K562 (cell line): ENCODE results near the gene KPNA3. TPM values are rescaled to one million over a fixed set of nuclear protein-coding genes. Genes with fewer than 3 reads are reported as not detected.
A peak's percentile ranks its signal among the peaks of the same experiment; 100 is the strongest.

Experiments
- ATAC-seq: fragments of 200-7000 bp; cut with Tn5 transposase; 3 replicates; pipeline ENCODE4 v1.9.1; 2020; ENCODE audit warnings: moderate library complexity
- BruUV-seq: library from RNA; stranded (reverse); fragments of 400-500 nt; replicated peaks from 2 replicates; lab custom pipeline; 2021; lab: Mats Ljungman, UMichigan
- CTCF ChIA-PET: fragments of 300-600 bp; formaldehyde crosslinking; extraction: SDS; loops from one replicate; lab custom pipeline; 2021; ENCODE audit warnings: low intra/inter-chr PET ratio; lab: Yijun Ruan, JAX
- POLR2A ChIA-PET: fragments of 300-600, 350-650 bp; sonication (Branson Sonifier 250); formaldehyde crosslinking; extraction: SDS; loops from one replicate; lab custom pipeline; 2021; ENCODE audit warnings: antibody characterized with exemption, inconsistent platforms; lab: Yijun Ruan, JAX
- DNase-seq, 4 experiments: peaks; one replicate each; pipeline versions ENCODE4 v3.0.0 to v3.0.0-alpha.2; 2011 to 2018; ENCODE audit warnings: low spot score in 3 of 4, mixed read lengths in 3 of 4; ENCODE audit errors: extremely low read depth in 1 of 4
- FAIRE-seq: peaks from 2 replicates; lab custom pipeline; 2011; peaks lifted over from hg19 to GRCh38; lab: Jason Lieb, UNC
- H2AFZ ChIP-seq: 2 replicates; pipeline ENCODE4 v1.6.0; 2011; ENCODE audit warnings: low read depth, low read length, control low read depth, inconsistent platforms
- H3K27ac ChIP-seq: fragments of 200-600 bp; 3 replicates; pipeline ENCODE4 v1.8.0; 2011; ENCODE audit warnings: low read depth, mild to moderate bottlenecking, control low read depth, inconsistent platforms, low read length, moderate library complexity, mixed read lengths; ENCODE audit errors: extremely low read depth
- H3K27me3 ChIP-seq, 2 experiments: fragments of 300-600 bp in 1 of 2; 2 replicates in 1 of 2; 3 replicates in 1 of 2; pipeline versions ENCODE4 v1.6.0 to v1.8.0; 2011; ENCODE audit warnings: inconsistent platforms in 2 of 2, low read length in 2 of 2, mild to moderate bottlenecking in 1 of 2, mixed read lengths in 1 of 2, moderate library complexity in 1 of 2; ENCODE audit not compliant: control insufficient read depth in 2 of 2, insufficient read depth in 2 of 2
- H3K36me3 ChIP-seq: fragments of 300-600 bp; 3 replicates; pipeline ENCODE4 v1.8.0; 2011; ENCODE audit warnings: mild to moderate bottlenecking, low read length, inconsistent platforms; ENCODE audit not compliant: control insufficient read depth, insufficient read depth
- H3K4me1 ChIP-seq, 2 experiments: fragments of 200-600 bp in 1 of 2; replicated peaks in 1 of 2; 2 replicates in 1 of 2; 3 replicates in 1 of 2; pipeline versions ENCODE4 v1.5.1 to v1.8.0; 2011; ENCODE audit warnings: inconsistent platforms in 2 of 2, low read length in 2 of 2, mild to moderate bottlenecking in 1 of 2, mixed read lengths in 1 of 2, moderate library complexity in 1 of 2; ENCODE audit not compliant: control insufficient read depth in 2 of 2, insufficient read depth in 2 of 2
- H3K4me2 ChIP-seq: 2 replicates; pipeline ENCODE4 v1.6.1; 2011; ENCODE audit warnings: low read length, control low read depth, inconsistent platforms, mixed read lengths; ENCODE audit not compliant: insufficient read depth
- H3K4me3 ChIP-seq: fragments of 200-600 bp; sonication (generic), shearing (Covaris generic); 2 replicates; pipeline ENCODE4 v1.5.1; 2016; ENCODE audit warnings: control low read depth, inconsistent platforms
- H3K79me2 ChIP-seq: fragments of 200-600 bp; 3 replicates; pipeline ENCODE4 v1.8.0; 2011; ENCODE audit warnings: low read length, inconsistent platforms; ENCODE audit not compliant: control insufficient read depth, insufficient read depth
- H3K9ac ChIP-seq, 2 experiments: 2 replicates each; pipeline versions ENCODE4 v1.6.0 to v1.6.1; 2011; ENCODE audit warnings: low read depth in 2 of 2, low read length in 2 of 2, control low read depth in 1 of 2, inconsistent platforms in 1 of 2, mild to moderate bottlenecking in 1 of 2, mixed read lengths in 1 of 2; ENCODE audit not compliant: insufficient read depth in 1 of 2
- H3K9me1 ChIP-seq: one replicate; pipeline ENCODE4 v1.6.0; 2011; ENCODE audit warnings: inconsistent platforms, mild to moderate bottlenecking, low read length, moderate library complexity; ENCODE audit not compliant: control insufficient read depth, insufficient read depth
- H3K9me3 ChIP-seq: replicated peaks from 2 replicates; pipeline ENCODE4 v1.5.1; 2011; ENCODE audit warnings: low read depth, low read length, inconsistent platforms; ENCODE audit not compliant: control insufficient read depth, insufficient read depth
- H4K20me1 ChIP-seq: replicated peaks from 2 replicates; pipeline ENCODE4 v1.6.1; 2011; ENCODE audit warnings: low read length, inconsistent platforms, mixed read lengths; ENCODE audit not compliant: control insufficient read depth, insufficient read depth
- CHD2 ChIP-seq: IDR thresholded peaks from 2 replicates; pipeline ENCODE4 v1.6.1; 2011; ENCODE audit warnings: low read depth, low read length
- HDGF ChIP-seq: fragments of 450-650 bp; IDR thresholded peaks from 2 replicates; pipeline ENCODE4 v1.6.1; 2016
- NFXL1 ChIP-seq: fragments of 450-650 bp; formaldehyde crosslinking; IDR thresholded peaks from 2 replicates; pipeline ENCODE4 v1.4.0; 2021; ENCODE audit warnings: mild to moderate bottlenecking
- PKNOX1 ChIP-seq: fragments of 450-650 bp; IDR thresholded peaks from 2 replicates; pipeline ENCODE4 v1.6.1; 2016
- TCF3 ChIP-seq: sonication (generic); formaldehyde crosslinking; IDR thresholded peaks from 2 replicates; pipeline ENCODE4 v1.4.0; 2020; ENCODE audit warnings: mild to moderate bottlenecking, missing genetic modification reagents
- THAP7 ChIP-seq: fragments of 250-450 bp; sonication (Bioruptor Pico); IDR thresholded peaks from 2 replicates; pipeline ENCODE4 v1.5.0; 2021
- ZNF324 ChIP-seq: fragments of 250-450 bp; sonication (Bioruptor Pico); IDR thresholded peaks from 2 replicates; pipeline ENCODE4 v1.4.0; 2020; ENCODE audit warnings: mild to moderate bottlenecking
- ZNF395 ChIP-seq: fragments of 200-800 bp; sonication (Bioruptor generic); IDR thresholded peaks from 2 replicates; pipeline ENCODE4 v1.6.1; 2017; ENCODE audit warnings: missing genetic modification characterization, missing compliant biosample characterization
- ZNF785 ChIP-seq: fragments of 250-450 bp; sonication (Bioruptor Pico); IDR thresholded peaks from 2 replicates; pipeline ENCODE4 v1.4.0; 2020; ENCODE audit warnings: mild to moderate bottlenecking
- whole genome bisulfite sequencing: fragments of 100-300 bp; shearing (Covaris generic); methylation state at CpG from one replicate; pipeline ENCODE4 v1.1.6; 2016; ENCODE audit warnings: low coverage, mixed read lengths; ENCODE audit not compliant: insufficient coverage; ENCODE audit errors: missing lambda C conversion rate; 5-methylcytosine and 5-hydroxymethylcytosine counted together
- in situ Hi-C: fragments of 300-500 bp; cut with MboI; formaldehyde crosslinking; loops from 4 replicates; pipeline ENCODE4 v1.15.0; 2018; ENCODE audit warnings: inconsistent platforms, mixed read lengths
- intact Hi-C: fragments of 100-400 bp; cut with micrococcal nuclease; formaldehyde crosslinking; loops from 2 replicates; pipeline ENCODE4 v1.14.2; 2022
- polyA plus RNA-seq, 8 experiments: library from polyadenylated mRNA; depleted of rRNA in 4 of 8; stranded (reverse) in 5 of 8; unstranded in 3 of 8; fragments of >200 nt; fragmentation: Nextera tagmentation in 2 of 8; fragmentation: Illumina TruSeq in 1 of 8; extraction: Ambion mirVana in 2 of 8; extraction: Trizol in 1 of 8; gene quantifications; 2 replicates each; pipeline versions ENCODE4 v1.2.1 to v1.2.3, GENCODE V29; 2011 to 2014; ENCODE audit warnings: inconsistent platforms in 1 of 8, missing spikeins in 1 of 8
- total RNA-seq, 7 experiments: library from RNA; depleted of rRNA in 6 of 7; stranded (reverse); fragments of >200 nt in 6 of 7; fragmentation: Illumina TruSeq in 2 of 7; extraction: Trizol in 2 of 7; gene quantifications; 2 replicates each; pipeline versions ENCODE4 v1.2.1 to v1.2.3, GENCODE V29; 2011 to 2021; ENCODE audit warnings: low replicate concordance in 1 of 7

KPNA3 gene
- total and polyA plus RNA-seq, 9 of the 15 experiments (the other 6 are each of a cell fraction or from before 2014, with no cell fraction given): 8.5 to 23.4 (median 15.7) TPM

GRCh38 chr13:49714757-49715156 is 77.7 kb downstream of the KPNA3 start:
- Histone ChIP-seq H3K4me1 (no peaks in the 10 kb centered on the region), H3K27ac (no peak overlapping the region), H3K4me2 (no peak overlapping the region), H2AFZ (no peak overlapping the region), H3K9me1 (no peaks in the 10 kb centered on the region), H3K79me2 (no peaks in the 10 kb centered on the region), H3K9ac (no peak overlapping the region), H3K27me3 (no peaks in the 10 kb centered on the region), H3K4me3 (no peak overlapping the region)
- intact Hi-C loops: no loop called here
- 100% methylated on average over 1 of the region's 1 CpG for WGBS
- no peak for FAIRE-seq
- ATAC-seq: no peak
- CTCF ChIA-PET: no interaction called here
- in situ Hi-C loops: no loop called here
- TF ChIP-seq TCF3 (no peak), PKNOX1 (no peak), ZNF785 (CRISPR knock-in tag) (no peak), THAP7 (CRISPR knock-in tag) (no peak), NFXL1 (CRISPR knock-in tag) (no peak), CHD2 (no peak), ZNF324 (peak; percentile 60; the same call in 1 of the 2 replicates), ZNF395 (CRISPR knock-in tag) (no peak), HDGF (no peak)
- TF ChIP-seq, all 486 proteins: peak for 1
- Histone ChIP-seq H4K20me1 (no peaks in the 10 kb centered on the region), H3K36me3 (peaks cover 38% of the 10 kb centered on the region; the same call in 1 of the 3 replicates), H3K9me3 (0 out of 2 replicates have a peak, but pooled peaks cover 5% of the 10 kb centered on the region)
- POLR2A ChIA-PET: no interaction called here
- BruUV-seq: no TSS peak
- no peak for DNase-seq
